Mesenchymal stem cell (in vitro differentiated cells and primary cell): ENCODE results near the gene SYNPO.

Experiments used
- DNase-seq: peaks from one replicate; pipeline ENCODE4 v3.0.0-alpha.2; 2013
- H2AFZ ChIP-seq: one replicate; pipeline ENCODE4 v1.6.1; 2013; ENCODE audit warnings: low read depth, mild to moderate bottlenecking, control low read depth, inconsistent platforms, low read length, moderate library complexity
- H2AK5ac ChIP-seq: 2 replicates; pipeline ENCODE4 v1.6.1; 2013; ENCODE audit warnings: low read length, moderate library complexity, mild to moderate bottlenecking, inconsistent platforms; ENCODE audit not compliant: severe bottlenecking
- H2BK120ac ChIP-seq: one replicate; pipeline ENCODE4 v1.6.1; 2013; ENCODE audit warnings: low read depth, mild to moderate bottlenecking, inconsistent platforms, low read length, moderate library complexity
- H2BK12ac ChIP-seq, 2 experiments: one replicate each; pipeline ENCODE4 v1.6.1; 2013; ENCODE audit warnings: inconsistent platforms in 2 of 2, low read length in 2 of 2, mild to moderate bottlenecking in 2 of 2, moderate library complexity in 2 of 2, control low read depth in 1 of 2
- H2BK15ac ChIP-seq: one replicate; pipeline ENCODE4 v1.6.1; 2013; ENCODE audit warnings: mild to moderate bottlenecking, low read depth, inconsistent platforms; ENCODE audit not compliant: poor library complexity, severe bottlenecking
- H2BK5ac ChIP-seq: 2 replicates; pipeline ENCODE4 v1.6.1; 2013; ENCODE audit warnings: low read depth, mild to moderate bottlenecking, low read length, control low read depth, inconsistent platforms; ENCODE audit not compliant: poor library complexity, severe bottlenecking
- H3K14ac ChIP-seq, 2 experiments: one replicate each; pipeline ENCODE4 v1.6.1; 2013; ENCODE audit warnings: inconsistent platforms in 2 of 2, low read length in 2 of 2, control low read depth in 1 of 2, mild to moderate bottlenecking in 1 of 2, moderate library complexity in 1 of 2
- H3K18ac ChIP-seq, 2 experiments: one replicate each; pipeline ENCODE4 v1.6.1; 2013; ENCODE audit warnings: inconsistent platforms in 2 of 2, low read length in 2 of 2, control low read depth in 1 of 2, low read depth in 1 of 2, mild to moderate bottlenecking in 1 of 2
- H3K23ac ChIP-seq, 2 experiments: one replicate each; pipeline ENCODE4 v1.6.1; 2013; ENCODE audit warnings: inconsistent platforms in 2 of 2, low read length in 2 of 2, mild to moderate bottlenecking in 2 of 2, moderate library complexity in 2 of 2, control low read depth in 1 of 2
- H3K27ac ChIP-seq: 2 replicates; pipeline ENCODE4 v1.5.1; 2013; ENCODE audit warnings: mild to moderate bottlenecking, moderate library complexity, low read length, control low read depth, inconsistent platforms; ENCODE audit not compliant: poor library complexity, severe bottlenecking
- H3K27me3 ChIP-seq, 2 experiments: 2 replicates each; pipeline versions ENCODE4 v1.6.1 to v1.7.0; 2013; ENCODE audit warnings: low read length in 2 of 2, mild to moderate bottlenecking in 2 of 2, moderate library complexity in 2 of 2, control low read depth in 1 of 2, inconsistent platforms in 1 of 2; ENCODE audit not compliant: control insufficient read depth in 1 of 2, insufficient read depth in 1 of 2
- H3K36me3 ChIP-seq, 2 experiments: 2 replicates each; pipeline versions ENCODE4 v1.6.1 to v1.7.0; 2013; ENCODE audit warnings: low read length in 2 of 2, control low read depth in 1 of 2, inconsistent platforms in 1 of 2, low read depth in 1 of 2, mild to moderate bottlenecking in 1 of 2; ENCODE audit not compliant: insufficient read depth in 2 of 2, control insufficient read depth in 1 of 2
- H3K4ac ChIP-seq, 2 experiments: one replicate each; pipeline ENCODE4 v1.6.1; 2013; ENCODE audit warnings: inconsistent platforms in 2 of 2, low read length in 2 of 2, mild to moderate bottlenecking in 2 of 2, moderate library complexity in 2 of 2, control low read depth in 1 of 2, low read depth in 1 of 2
- H3K4me1 ChIP-seq: 2 replicates; pipeline ENCODE4 v1.6.1; 2013; ENCODE audit warnings: low read depth, low read length, control low read depth; ENCODE audit not compliant: control insufficient read depth, insufficient read depth
- H3K4me2 ChIP-seq: 2 replicates; pipeline ENCODE4 v1.6.1; 2013; ENCODE audit warnings: low read length, mild to moderate bottlenecking, inconsistent platforms; ENCODE audit not compliant: poor library complexity, severe bottlenecking
- H3K4me3 ChIP-seq, 2 experiments: 2 replicates each; pipeline versions ENCODE4 v1.5.1 to v1.7.0; 2013; ENCODE audit warnings: low read length in 2 of 2, mild to moderate bottlenecking in 2 of 2, control low read depth in 1 of 2, low read depth in 1 of 2; ENCODE audit not compliant: insufficient read depth in 1 of 2
- H3K79me1 ChIP-seq: replicated peaks from 2 replicates; pipeline ENCODE4 v1.6.1; 2013; ENCODE audit warnings: mild to moderate bottlenecking, control low read depth, low read length, inconsistent platforms; ENCODE audit not compliant: poor library complexity, severe bottlenecking
- H3K9ac ChIP-seq: 2 replicates; pipeline ENCODE4 v1.7.0; 2013; ENCODE audit warnings: mild to moderate bottlenecking, low read length, moderate library complexity
- H3K9me3 ChIP-seq: 2 replicates; pipeline ENCODE4 v1.7.0; 2013; ENCODE audit warnings: mild to moderate bottlenecking, low read length; ENCODE audit not compliant: control insufficient read depth
- H4K8ac ChIP-seq: one replicate; pipeline ENCODE4 v1.6.1; 2013; ENCODE audit warnings: inconsistent platforms, mild to moderate bottlenecking, low read length, moderate library complexity
- H4K91ac ChIP-seq: one replicate; pipeline ENCODE4 v1.6.1; 2013; ENCODE audit warnings: mild to moderate bottlenecking, low read length, inconsistent platforms
- WGBS: methylation state at CpG from one replicate; pipeline ENCODE4 v1.1.7; 2013; ENCODE audit warnings: mixed read lengths; 5-methylcytosine and 5-hydroxymethylcytosine counted together

SYNPO gene

GRCh38 chr5:150659360-150660107, 19.1 kb downstream of the SYNPO start:
- no peak overlapping the region for H2BK120ac ChIP-seq
- H3K23ac ChIP-seq = no peak overlapping the region
- H2BK5ac ChIP-seq = no peak overlapping the region
- no peak overlapping the region for H3K27ac ChIP-seq
- 87% methylated on average over 8 of the region's 11 CpGs for WGBS
- H4K8ac ChIP-seq = no peak overlapping the region
- H3K36me3 ChIP-seq = no peaks in the 10 kb centered on the region
- H3K4me2 ChIP-seq = no peak overlapping the region
- H3K4ac ChIP-seq = no peak overlapping the region
- H4K91ac ChIP-seq = no peak overlapping the region
- H3K9me3 ChIP-seq = no peaks in the 10 kb centered on the region
- H3K18ac ChIP-seq = peak overlapping the region in 1 of 2 experiments; percentile 6
- no peaks in the 10 kb centered on the region for H3K79me1 ChIP-seq
- peaks cover 12% of the 10 kb centered on the region for H3K4me1 ChIP-seq
- no peak for DNase-seq
- H3K14ac ChIP-seq = no peak overlapping the region
- no peak overlapping the region for H2BK12ac ChIP-seq
- H2AK5ac ChIP-seq = no peak overlapping the region
- no peak overlapping the region for H3K9ac ChIP-seq
- H2AFZ ChIP-seq = no peak overlapping the region
- H2BK15ac ChIP-seq = no peak overlapping the region
- H3K4me3 ChIP-seq = no peak overlapping the region
- H3K27me3 ChIP-seq = peaks cover 16 to 19% of the 10 kb centered on the region in 2 experiments

DNA sequence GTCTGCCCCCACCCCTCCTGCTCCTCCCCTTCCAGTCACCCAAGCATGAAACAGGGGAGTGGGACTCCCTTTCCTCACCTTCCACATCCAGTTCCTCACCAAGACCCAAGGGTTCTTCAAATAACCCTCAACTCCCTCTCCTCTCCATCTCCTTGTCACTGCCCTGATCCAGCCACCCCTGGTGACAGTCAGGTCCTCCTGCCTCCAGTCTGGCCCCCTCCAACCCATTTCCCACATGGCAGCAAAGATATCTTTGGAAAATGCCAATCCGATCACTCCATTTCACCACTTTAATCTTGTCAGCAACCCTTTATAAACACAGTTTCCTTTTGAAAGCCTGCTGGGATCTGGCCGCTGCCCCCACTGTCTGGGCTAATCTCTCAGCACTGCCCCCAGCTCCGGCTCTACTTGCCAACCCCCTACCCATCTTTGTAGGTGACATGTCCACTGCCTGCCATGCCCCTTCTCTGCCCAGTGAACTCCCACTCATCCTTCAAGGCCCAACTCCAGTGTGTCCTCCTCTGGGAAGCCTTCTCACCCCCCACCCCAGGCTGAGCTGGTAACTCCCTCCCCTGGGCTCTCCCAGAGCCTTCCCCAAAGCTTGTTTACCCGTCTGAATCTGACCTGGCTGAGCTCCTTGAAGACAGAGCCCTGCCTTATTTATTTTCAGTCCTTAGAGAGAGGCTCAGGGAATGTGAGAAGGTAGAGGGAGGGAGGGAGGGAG, 19.8 kb downstream of the SYNPO start:
- Histone ChIP-seq H4K91ac (no peak overlapping the region), H3K27me3 (peaks cover 16 to 24% of the 10 kb centered on the region in 2 experiments), H2BK120ac (no peak overlapping the region), H3K23ac (no peak overlapping the region), H3K79me1 (no peaks in the 10 kb centered on the region), H3K4me3 (no peak overlapping the region), H3K9ac (no peak overlapping the region), H3K14ac (no peak overlapping the region), H3K27ac (no peak overlapping the region), H3K9me3 (no peaks in the 10 kb centered on the region), H2AFZ (no peak overlapping the region), H3K4ac (no peak overlapping the region), H3K4me2 (no peak overlapping the region), H2BK5ac (no peak overlapping the region), H2BK15ac (no peak overlapping the region), H3K4me1 (peaks cover 16% of the 10 kb centered on the region), H3K36me3 (no peaks in the 10 kb centered on the region), H3K18ac (no peak overlapping the region), H2BK12ac (no peak overlapping the region), H4K8ac (no peak overlapping the region), H2AK5ac (no peak overlapping the region)
- DNase-seq = no peak
- 58% methylated on average over 4 of the region's 4 CpGs for WGBS

DNA sequence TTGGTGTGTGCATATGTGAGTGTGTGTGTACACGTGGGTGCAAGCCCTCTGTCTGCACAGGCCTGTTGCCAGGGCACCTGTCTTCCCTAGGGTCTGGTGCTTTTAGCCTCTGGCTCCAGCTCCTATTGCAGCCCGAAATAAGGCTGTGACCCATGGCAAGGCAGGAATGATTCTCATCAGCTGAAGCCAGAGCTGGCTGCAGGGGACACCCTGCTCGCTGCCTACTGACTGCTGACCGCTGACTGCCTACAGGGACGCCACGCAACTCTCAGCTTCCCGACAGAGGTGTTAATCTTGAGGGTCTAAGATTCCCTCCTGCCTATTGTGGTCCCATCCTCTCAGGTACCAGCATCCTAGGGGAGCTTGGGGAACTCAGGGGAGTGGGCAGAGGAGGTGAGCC, 20.6 kb downstream of the SYNPO start, which contains the start of gene MYOZ3:
MYOZ3 (plus strand) TSS at position 166 of the 400 bp plus-strand sequence. CDS start 1,691 bp downstream, outside the sequence.
- no peak within 1 kb of the TSS for H3K18ac ChIP-seq
- H3K9me3 ChIP-seq = no peaks in the 10 kb centered on the region

GRCh38 chr5:150661821-150662596, 21.5 kb downstream of the SYNPO start:
- Histone ChIP-seq H3K4ac (no peak overlapping the region), H3K4me3 (no peak overlapping the region), H3K18ac (no peak overlapping the region), H3K79me1 (no peaks in the 10 kb centered on the region), H3K4me2 (no peak overlapping the region), H3K14ac (no peak overlapping the region), H2AK5ac (no peak overlapping the region), H2BK5ac (no peak overlapping the region), H4K91ac (no peak overlapping the region), H3K36me3 (no peaks in the 10 kb centered on the region), H2BK12ac (no peak overlapping the region), H3K23ac (no peak overlapping the region), H4K8ac (no peak overlapping the region), H3K4me1 (peaks cover 7% of the 10 kb centered on the region), H3K27me3 (peaks cover 16 to 24% of the 10 kb centered on the region in 2 experiments), H3K27ac (no peak overlapping the region), H2BK120ac (no peak overlapping the region), H3K9ac (no peak overlapping the region), H2AFZ (no peak overlapping the region), H2BK15ac (no peak overlapping the region), H3K9me3 (no peaks in the 10 kb centered on the region)
- DNase-seq = no peak
- WGBS = 85% methylated on average over 9 of the region's 10 CpGs

More for the DNA sequence above, 20.6 kb downstream of the SYNPO start, which contains the start of gene MYOZ3:
- no peak within 1 kb of the TSS for H2BK5ac ChIP-seq
- no peak within 1 kb of the TSS for H2BK120ac ChIP-seq
- no peak within 1 kb of the TSS for H3K4me3 ChIP-seq
- no peak within 1 kb of the TSS for H3K4ac ChIP-seq
- H2BK12ac ChIP-seq = no peak within 1 kb of the TSS
- no peak within 1 kb of the TSS for H2BK15ac ChIP-seq
- H3K4me1 ChIP-seq = peaks cover 14% of the 10 kb centered on the region
- peaks cover 16 to 24% of the 10 kb centered on the region in 2 experiments for H3K27me3 ChIP-seq
- no peak within 1 kb of the TSS for H3K14ac ChIP-seq
- H3K27ac ChIP-seq = no peak within 1 kb of the TSS
- no peak within 1 kb of the TSS for H3K23ac ChIP-seq
- H4K91ac ChIP-seq = no peak within 1 kb of the TSS
- no peak for DNase-seq
- no peaks in the 10 kb centered on the region for H3K79me1 ChIP-seq
- H3K36me3 ChIP-seq = no peaks in the 10 kb centered on the region
- WGBS = 82% methylated on average over 4 of the region's 7 CpGs
- no peak within 1 kb of the TSS for H3K9ac ChIP-seq
- H2AK5ac ChIP-seq = no peak within 1 kb of the TSS
- no peak within 1 kb of the TSS for H3K4me2 ChIP-seq
- H2AFZ ChIP-seq = no peak within 1 kb of the TSS
- H4K8ac ChIP-seq = no peak within 1 kb of the TSS
